Caco-2 (cell line): ENCODE results near the gene OR5AU1. TPM values are rescaled to one million over a fixed set of nuclear protein-coding genes. Genes with fewer than 3 reads are reported as not detected.

ENCODE experiments used
- BruUV-seq: library from RNA; stranded (reverse); fragments of 400-500 nt; replicated peaks from 2 replicates; lab custom pipeline; 2021; lab: Mats Ljungman, UMichigan
- CTCF ChIA-PET: fragments of 300-600 bp; sonication (Branson Sonifier 250); formaldehyde crosslinking; loops from one replicate; lab custom pipeline; 2022; ENCODE audit warnings: antibody characterized with exemption; lab: Charles Lee
- POLR2A ChIA-PET: fragments of 300-600 bp; sonication (Branson Sonifier 250); formaldehyde crosslinking; loops from one replicate; lab custom pipeline; 2022; ENCODE audit warnings: antibody characterized with exemption; lab: Charles Lee
- DNase-seq, 2 experiments: peaks; one replicate each; pipeline versions ENCODE4 v3.0.0 to v3.0.0-alpha.2; 2020 to 2022
- H3K27me3 ChIP-seq: replicated peaks from 2 replicates; pipeline ENCODE4 v1.6.0; 2011; ENCODE audit warnings: low read length; ENCODE audit not compliant: control insufficient read depth, insufficient read depth
- H3K36me3 ChIP-seq: 2 replicates; pipeline ENCODE4 v1.5.1; 2011; ENCODE audit warnings: low read length; ENCODE audit not compliant: control insufficient read depth, insufficient read depth
- H3K4me1 ChIP-seq: fragments of 250-450 bp; sonication (Bioruptor Pico); 2 replicates; pipeline ENCODE4 v1.5.1; 2020; ENCODE audit warnings: mild to moderate bottlenecking
- H3K4me3 ChIP-seq: 2 replicates; pipeline ENCODE4 v1.5.1; 2011; ENCODE audit warnings: low read depth, mild to moderate bottlenecking, control low read depth, low read length
- H3K9me3 ChIP-seq: fragments of 250-450 bp; sonication (Bioruptor Pico); 2 replicates; pipeline ENCODE4 v1.5.1; 2020; ENCODE audit warnings: mild to moderate bottlenecking, moderate library complexity
- H3K27ac Mint-ChIP-seq: one replicate; pipeline ENCODE4 v1.8.0; 2022; ENCODE audit warnings: mixed read lengths; ENCODE audit not compliant: unreplicated experiment
- H3K27me3 Mint-ChIP-seq: one replicate; pipeline ENCODE4 v1.8.0; 2022; ENCODE audit warnings: mixed read lengths; ENCODE audit not compliant: insufficient read depth, unreplicated experiment
- H3K36me3 Mint-ChIP-seq: one replicate; pipeline ENCODE4 v1.8.0; 2022; ENCODE audit warnings: mild to moderate bottlenecking, mixed read lengths; ENCODE audit not compliant: insufficient read depth, unreplicated experiment
- H3K4me1 Mint-ChIP-seq: one replicate; pipeline ENCODE4 v1.8.0; 2022; ENCODE audit warnings: low read depth, mixed read lengths; ENCODE audit not compliant: unreplicated experiment
- H3K4me3 Mint-ChIP-seq: one replicate; pipeline ENCODE4 v1.8.0; 2022; ENCODE audit warnings: mild to moderate bottlenecking, moderate library complexity, mixed read lengths; ENCODE audit not compliant: unreplicated experiment
- H3K9me3 Mint-ChIP-seq: one replicate; pipeline ENCODE4 v1.8.0; 2022; ENCODE audit warnings: mixed read lengths; ENCODE audit not compliant: unreplicated experiment
- CTCF ChIP-seq, 2 experiments: fragments of 200-600 bp in 1 of 2; IDR thresholded peaks; 1 replicate in 1 of 2; 2 replicates in 1 of 2; pipeline versions ENCODE4 v1.5.1 to v1.8.0; 2011 to 2022; ENCODE audit warnings: antibody characterized with exemption in 1 of 2, control low read depth in 1 of 2, inconsistent platforms in 1 of 2, low read depth in 1 of 2, low read length in 1 of 2, mild to moderate bottlenecking in 1 of 2, moderate library complexity in 1 of 2; ENCODE audit not compliant: insufficient read depth in 1 of 2, severe bottlenecking in 1 of 2, unreplicated experiment in 1 of 2
- intact Hi-C: fragments of 100-400 bp; cut with micrococcal nuclease; formaldehyde crosslinking; loops from one replicate; pipeline ENCODE4 v1.10.0; 2022; ENCODE audit not compliant: unreplicated experiment
- total RNA-seq: library from RNA; stranded (reverse); gene quantifications from 2 replicates; pipeline ENCODE4 v1.2.3, GENCODE V29; 2022

OR5AU1 gene
- total RNA-seq, 1 experiment from 2014 or later = not detected

GRCh38 chr14:21149641-21150367 is 6.1 kb downstream of the OR5AU1 start:
- H3K27me3 Mint-ChIP-seq = no peaks in the 10 kb centered on the region
- no peaks in the 10 kb centered on the region for H3K36me3 Mint-ChIP-seq
- ChIA-PET CTCF (no interaction called here), POLR2A (no interaction called here)
- H3K27ac Mint-ChIP-seq = no peak overlapping the region
- peaks cover 16% of the 10 kb centered on the region for H3K9me3 Mint-ChIP-seq
- intact Hi-C loops = no loop called here
- H3K36me3 ChIP-seq = no peaks in the 10 kb centered on the region
- no peaks in the 10 kb centered on the region for H3K4me1 ChIP-seq
- H3K27me3 ChIP-seq = no peaks in the 10 kb centered on the region
- BruUV-seq = no TSS peak
- peaks cover 12% of the 10 kb centered on the region for H3K9me3 ChIP-seq
- no peaks in the 10 kb centered on the region for H3K4me1 Mint-ChIP-seq
- H3K4me3 Mint-ChIP-seq = no peak overlapping the region
- TF ChIP-seq CTCF (IDR thresholded peaks at IDR 0.05; ENCODE audit: insufficient read depth in 1 of 2, low read depth in 1 of 2, low read length in 1 of 2, severe bottlenecking in 1 of 2, unreplicated experiment in 1 of 2) = no peak
- DNase-seq = no peak
- no peak overlapping the region for H3K4me3 ChIP-seq

DNA sequence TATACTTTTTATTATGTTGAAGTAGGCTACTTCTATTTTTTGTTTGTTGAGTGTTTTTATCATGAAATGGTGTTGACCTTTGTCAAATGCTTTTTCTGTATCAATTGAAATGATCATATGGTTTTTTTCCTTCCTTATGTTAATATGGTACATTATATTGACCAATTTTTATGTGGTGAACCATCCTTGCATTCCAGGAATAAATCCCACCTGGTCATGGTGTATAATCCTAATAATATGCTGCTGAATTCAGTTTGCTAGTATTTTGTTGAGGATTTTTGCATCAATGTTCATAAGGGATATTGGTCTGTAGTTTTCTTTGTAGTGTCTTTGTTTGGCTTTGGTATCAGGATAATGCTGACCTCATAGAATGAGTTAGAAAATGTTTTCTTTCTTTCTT is 10.4 kb downstream of the OR5AU1 start:
- TF ChIP-seq CTCF (IDR thresholded peaks at IDR 0.05; ENCODE audit: insufficient read depth in 1 of 2, low read depth in 1 of 2, low read length in 1 of 2, severe bottlenecking in 1 of 2, unreplicated experiment in 1 of 2) = no peak
- intact Hi-C loops = no loop called here
- Mint-ChIP-seq H3K4me1 (no peaks in the 10 kb centered on the region), H3K36me3 (no peaks in the 10 kb centered on the region), H3K9me3 (peaks cover 29% of the 10 kb centered on the region), H3K27me3 (no peaks in the 10 kb centered on the region), H3K27ac (no peak overlapping the region), H3K4me3 (no peak overlapping the region)
- DNase-seq = no peak
- ChIA-PET POLR2A (no interaction called here), CTCF (no interaction called here)
- Histone ChIP-seq H3K4me1 (no peaks in the 10 kb centered on the region), H3K4me3 (no peak overlapping the region), H3K36me3 (no peaks in the 10 kb centered on the region), H3K27me3 (no peaks in the 10 kb centered on the region), H3K9me3 (peaks cover 13% of the 10 kb centered on the region)
- BruUV-seq = no TSS peak

GRCh38 chr14:21142357-21142756 is 13.5 kb downstream of the OR5AU1 start:
- no peak overlapping the region for H3K4me3 Mint-ChIP-seq
- no peaks in the 10 kb centered on the region for H3K4me1 Mint-ChIP-seq
- H3K9me3 Mint-ChIP-seq = peaks cover 29% of the 10 kb centered on the region
- H3K27me3 ChIP-seq = no peaks in the 10 kb centered on the region
- no peaks in the 10 kb centered on the region for H3K4me1 ChIP-seq
- POLR2A ChIA-PET = no interaction called here
- intact Hi-C loops = no loop called here
- no peaks in the 10 kb centered on the region for H3K36me3 Mint-ChIP-seq
- peaks cover 13% of the 10 kb centered on the region for H3K9me3 ChIP-seq
- TF ChIP-seq CTCF (IDR thresholded peaks at IDR 0.05; ENCODE audit: insufficient read depth in 1 of 2, low read depth in 1 of 2, low read length in 1 of 2, severe bottlenecking in 1 of 2, unreplicated experiment in 1 of 2) = no peak
- no peaks in the 10 kb centered on the region for H3K36me3 ChIP-seq
- BruUV-seq = no TSS peak
- no peak overlapping the region for H3K27ac Mint-ChIP-seq
- CTCF ChIA-PET = no interaction called here
- no peak overlapping the region for H3K4me3 ChIP-seq
- no peaks in the 10 kb centered on the region for H3K27me3 Mint-ChIP-seq
- DNase-seq = no peak
